Body of pancreas (tissue), 4 donors: ENCODE results near the gene RAB30. TPM values are rescaled to one million over a fixed set of nuclear protein-coding genes. Genes with fewer than 3 reads are reported as not detected.

Source experiments
- ATAC-seq: fragments of 150-250 bp; one replicate; pipeline ENCODE4 v1.9.1; 2016
- DNase-seq, 4 donors: peaks; one replicate each; pipeline ENCODE4 v3.0.0-alpha.2; 2019
- H3K27ac ChIP-seq, 4 donors: fragments of 200-600 bp; sonication (generic); 1 replicate in 3 of 4; 2 replicates in 1 of 4; pipeline versions ENCODE4 v1.5.1 to v1.6.1; 2016 to 2019; ENCODE audit warnings: mild to moderate bottlenecking in 1 of 4, mixed read lengths in 1 of 4, moderate library complexity in 1 of 4
- H3K27me3 ChIP-seq, 2 donors: fragments of 200-600 bp; sonication (generic); one replicate each; pipeline ENCODE4 v1.6.0; 2016; ENCODE audit warnings: mild to moderate bottlenecking in 1 of 2
- H3K36me3 ChIP-seq, 2 donors: fragments of 200-600 bp; sonication (generic); replicated peaks in 1 of 2; 2 replicates each; pipeline ENCODE4 v1.5.1; 2016; ENCODE audit warnings: low read depth in 2 of 2; ENCODE audit not compliant: insufficient read depth in 1 of 2
- H3K4me1 ChIP-seq: fragments of 200-600 bp; sonication (generic); one replicate; pipeline ENCODE4 v1.6.0; 2016
- H3K4me3 ChIP-seq, 2 donors: fragments of 200-600 bp; sonication (generic); 1 replicate in 1 of 2; 2 replicates in 1 of 2; pipeline ENCODE4 v1.5.1; 2016 to 2019
- H3K9me3 ChIP-seq, 3 donors: fragments of 200-600 bp; sonication (generic); 1 replicate in 2 of 3; 2 replicates in 1 of 3; pipeline ENCODE4 v1.5.1; 2016
- CTCF ChIP-seq, 7 experiments: fragments of 450-650 bp in 4 of 7; fragments of 200-600 bp in 3 of 7; sonication (generic) in 3 of 7; IDR thresholded peaks; one replicate each; pipeline ENCODE4 v1.5.1; 2016 to 2019; ENCODE audit warnings: antibody characterized with exemption in 7 of 7
- POLR2A ChIP-seq, 3 donors: fragments of 450-650 bp; IDR thresholded peaks; one replicate each; pipeline ENCODE4 v1.6.1; 2016; ENCODE audit warnings: antibody characterized with exemption in 3 of 3, mild to moderate bottlenecking in 2 of 3
- whole genome bisulfite sequencing, 2 donors: methylation state at CpG; one replicate each; pipeline ENCODE4 v1.1.5; 2017; 5-methylcytosine and 5-hydroxymethylcytosine counted together
- intact Hi-C: fragments of 100-400 bp; cut with DNase I; formaldehyde crosslinking; loops from one replicate; pipeline ENCODE4 v1.15.1; 2023
- total RNA-seq, 2 donors: library from RNA; depleted of rRNA; stranded (reverse); fragments of >200 nt; gene quantifications; one replicate each; pipeline ENCODE4 v1.1.0, GENCODE V29; 2016

Gene RAB30
- total RNA-seq, 2 donors from 2014 or later = 1.6 to 10.4 TPM

GRCh38 chr11:83037877-83038276 is 33.8 kb downstream of the RAB30 start:
- Histone ChIP-seq H3K27me3 (no peaks in the 10 kb centered on the region), H3K4me1 (peaks cover 25% of the 10 kb centered on the region), H3K9me3 (no peaks in the 10 kb centered on the region), H3K27ac (no peak overlapping the region), H3K36me3 (no peaks in the 10 kb centered on the region), H3K4me3 (no peak overlapping the region)
- WGBS, 2 donors = 79 to 86% methylated on average over 4 of the region's 4 CpGs
- intact Hi-C loops = no loop called here
- ATAC-seq (no peak), DNase-seq (no peak)
- TF ChIP-seq CTCF (IDR thresholded peaks at IDR 0.05) (no peak), POLR2A (IDR thresholded peaks at IDR 0.05) (no peak)

- peaks cover 25% of the 10 kb centered on the region for H3K4me1 ChIP-seq
- intact Hi-C loops = no loop called here
- H3K4me3 ChIP-seq = no peak overlapping the region
- DNase-seq (no peak), ATAC-seq (no peak)
- H3K27me3 ChIP-seq = no peaks in the 10 kb centered on the region
- no peak overlapping the region for H3K27ac ChIP-seq
- no peak for TF ChIP-seq POLR2A (IDR thresholded peaks at IDR 0.05)
- TF ChIP-seq CTCF (IDR thresholded peaks at IDR 0.05) = no peak
- no peaks in the 10 kb centered on the region for H3K9me3 ChIP-seq
- WGBS, 2 donors = 74 to 82% methylated on average over 5 of the region's 5 CpGs
- no peaks in the 10 kb centered on the region for H3K36me3 ChIP-seq
These were observed 35.0 kb downstream of the RAB30 start for GRCh38 chr11:83036701-83037100.

- TF ChIP-seq POLR2A (IDR thresholded peaks at IDR 0.05) (no peak), CTCF (IDR thresholded peaks at IDR 0.05) (no peak)
- Histone ChIP-seq H3K9me3 (no peaks in the 10 kb centered on the region), H3K4me3 (no peak overlapping the region), H3K36me3 (no peaks in the 10 kb centered on the region), H3K4me1 (peaks cover 25% of the 10 kb centered on the region), H3K27ac (no peak overlapping the region), H3K27me3 (no peaks in the 10 kb centered on the region)
- no peak for ATAC-seq
- no peak for DNase-seq
- WGBS, 2 donors = 85 to 87% methylated on average over 5 to 6 of the region's 6 CpGs
- intact Hi-C loops = no loop called here
These were observed 36.4 kb downstream of the RAB30 start for GRCh38 chr11:83035070-83035854.

- TF ChIP-seq CTCF (IDR thresholded peaks at IDR 0.05) (no peak), POLR2A (IDR thresholded peaks at IDR 0.05) (no peak)
- peaks cover 25% of the 10 kb centered on the region for H3K4me1 ChIP-seq
- intact Hi-C loops = no loop called here
These were observed 37.1 kb downstream of the RAB30 start for GRCh38 chr11:83034673-83035014.

More at GRCh38 chr11:83034673-83035014, 37.1 kb downstream of the RAB30 start:
- peak overlapping the region in 3 of 4 donors; percentile 5 to 50 (median 27) for H3K27ac ChIP-seq
- ATAC-seq = no peak
- no peaks in the 10 kb centered on the region for H3K27me3 ChIP-seq
- DNase-seq = no peak
- H3K4me3 ChIP-seq = no peak overlapping the region
- H3K9me3 ChIP-seq = no peaks in the 10 kb centered on the region
- no peaks in the 10 kb centered on the region for H3K36me3 ChIP-seq
